ENCODE data around the gene CMAS.
A peak's percentile ranks its signal among the peaks of the same experiment; 100 is the strongest.
"Not testable (repeated sequence)": the region's sequence is repeated elsewhere in the genome, so short reads cannot be mapped to it uniquely, and the experiment has no call there.

CMAS gene

GRCh38 chr12:22048351-22049041, 2.5 kb downstream of the CMAS start:
- no peak for DNase-seq

DNA sequence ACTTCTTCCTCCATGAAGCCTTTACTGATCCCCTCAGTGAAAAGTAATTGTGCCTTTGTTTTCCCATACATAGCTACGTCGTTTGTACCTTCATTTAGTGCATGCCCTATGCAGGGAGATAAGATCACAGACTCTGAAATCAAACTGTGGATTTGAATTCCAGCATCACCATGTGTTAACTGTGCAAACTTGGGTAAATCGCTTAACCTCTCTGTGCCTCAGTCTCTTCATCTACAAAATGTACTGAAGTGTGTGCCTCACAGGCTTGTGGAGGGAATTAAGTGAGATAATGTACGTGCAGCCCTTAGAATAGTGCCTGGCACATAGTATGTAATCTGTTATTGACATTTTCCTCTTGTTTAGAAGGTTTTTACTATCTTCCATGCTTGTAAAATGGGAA, 4.1 kb downstream of the CMAS start:
- no peak for DNase-seq

GRCh38 chr12:22051114-22051698, 5.2 kb downstream of the CMAS start:
- DNase-seq: no peak

DNA sequence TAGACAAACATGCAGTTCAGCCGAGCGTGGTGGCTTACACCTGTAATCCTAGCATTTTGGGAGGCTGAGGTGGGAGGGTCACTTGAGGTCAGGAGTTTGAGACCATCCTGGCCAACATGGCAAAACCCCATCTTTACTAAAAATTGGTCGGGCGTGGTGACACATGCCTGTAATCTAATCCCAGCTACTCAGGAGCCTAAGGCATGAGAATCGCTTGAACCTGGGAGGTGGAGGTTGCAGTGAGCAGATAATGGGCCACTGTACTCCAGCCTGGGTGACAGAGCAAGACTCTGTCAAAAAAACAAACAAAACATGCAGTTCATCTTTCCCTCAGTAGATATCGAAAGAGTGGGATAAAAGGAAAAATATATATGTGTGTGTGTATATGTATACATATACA, 7.0 kb downstream of the CMAS start:
- DNase-seq: not testable (repeated sequence)

DNA sequence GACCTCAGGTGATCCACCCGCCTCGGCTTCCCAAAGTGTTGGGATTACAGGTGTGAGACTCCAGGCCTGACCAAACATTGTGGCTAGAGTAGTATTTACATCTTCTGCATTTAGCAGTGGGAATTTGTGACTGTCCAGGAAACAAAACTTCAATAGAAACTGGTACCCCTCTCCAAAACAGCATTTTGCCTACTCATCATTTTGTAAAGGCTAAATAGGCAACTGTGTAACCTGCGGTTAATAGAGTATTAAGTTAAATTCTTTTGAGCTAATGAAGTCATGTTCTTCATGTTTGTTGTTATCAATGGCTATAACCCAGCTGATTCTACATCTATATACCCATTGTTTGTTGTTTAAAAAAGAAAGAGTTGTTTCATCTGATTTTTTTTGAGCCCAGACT, 8.1 kb downstream of the CMAS start:
- no peak for DNase-seq

GRCh38 chr12:22056607-22057006, 10.6 kb downstream of the CMAS start:
- no peak for DNase-seq

DNA sequence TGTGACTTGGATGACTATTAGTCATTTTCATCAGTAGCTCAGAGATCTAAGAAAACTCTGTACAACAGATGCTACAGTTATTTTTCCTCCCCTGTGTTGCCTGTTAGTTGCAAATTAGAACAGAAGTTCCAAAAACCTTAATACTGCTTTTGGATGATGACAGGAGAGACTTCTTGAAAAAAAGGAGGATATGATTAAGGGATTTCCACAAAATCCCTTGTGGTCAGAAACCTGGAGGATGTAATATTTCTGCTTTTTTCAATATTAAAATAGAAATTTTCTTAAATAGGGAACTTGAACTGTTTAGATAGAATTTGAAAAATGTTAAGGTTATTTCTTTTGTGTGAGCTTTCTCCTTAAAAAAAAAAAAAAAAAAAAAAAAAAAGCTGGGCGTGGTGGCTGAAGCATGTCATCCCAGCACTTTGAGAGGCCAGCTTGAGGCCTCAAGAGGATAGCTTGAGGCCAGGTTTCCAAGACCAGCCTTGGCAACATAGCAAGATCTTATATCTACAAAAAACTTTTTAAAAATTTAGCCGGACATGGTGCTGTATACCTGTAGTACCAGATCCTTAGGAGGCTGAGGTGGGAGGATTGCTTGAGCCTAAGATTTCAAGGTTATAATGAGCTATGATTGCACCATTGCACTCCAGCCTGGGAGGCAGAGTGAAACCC, 14.1 kb downstream of the CMAS start:
- no peak for DNase-seq

- no peak for DNase-seq
Observed at GRCh38 chr12:22064968-22065367, 18.9 kb downstream of the CMAS start.

GRCh38 chr12:22066310-22066709, 20.3 kb downstream of the CMAS start:
- no peak for DNase-seq

- no peak for DNase-seq
Observed at GRCh38 chr12:22069851-22070250, 23.8 kb downstream of the CMAS start.

- no peak for DNase-seq
Observed at GRCh38 chr12:22082190-22082701, 36.2 kb downstream of the CMAS start.

- no peak for DNase-seq
Observed at GRCh38 chr12:22083167-22083566, 37.1 kb downstream of the CMAS start.

DNA sequence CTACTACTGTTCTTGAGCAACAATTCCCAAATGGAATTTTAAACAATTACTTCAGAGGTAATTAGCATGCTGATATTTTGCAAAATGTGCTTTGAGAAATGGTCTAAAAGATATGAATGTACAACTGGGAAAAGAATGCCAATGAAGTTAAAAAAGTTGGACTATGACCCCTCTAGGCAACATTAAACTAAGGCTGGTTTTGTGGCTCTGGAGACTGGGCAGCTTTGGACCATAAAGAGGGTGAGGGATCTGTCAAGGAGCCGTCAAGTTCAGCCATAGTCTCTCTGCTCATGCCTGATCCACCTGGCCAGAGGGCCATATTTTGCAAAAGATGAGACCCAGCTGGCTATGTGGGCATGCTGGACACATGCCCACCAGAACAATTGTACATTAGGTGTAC, 38.8 kb downstream of the CMAS start:
- no peak for DNase-seq

- no peak for DNase-seq
Observed at GRCh38 chr12:22088886-22089285, 42.9 kb downstream of the CMAS start.

DNA sequence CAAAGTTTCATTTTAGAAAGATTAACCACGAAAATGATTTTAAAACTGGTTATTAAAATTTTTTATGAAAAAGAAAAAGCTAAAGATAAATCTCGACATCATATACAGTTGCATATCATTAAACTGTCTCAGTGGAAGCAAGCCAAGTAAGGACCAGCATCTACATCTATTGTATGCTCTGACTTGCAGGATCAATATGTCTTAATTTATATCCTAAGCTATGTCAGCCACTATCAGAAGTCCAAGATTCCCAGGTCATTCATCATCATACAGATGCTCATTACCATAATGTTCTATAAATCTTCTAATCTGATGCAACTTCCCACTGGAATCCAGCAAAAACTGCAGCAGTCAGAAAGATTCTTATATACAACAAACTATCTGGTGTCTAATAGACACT, 43.5 kb downstream of the CMAS start:
- no peak for DNase-seq

DNA sequence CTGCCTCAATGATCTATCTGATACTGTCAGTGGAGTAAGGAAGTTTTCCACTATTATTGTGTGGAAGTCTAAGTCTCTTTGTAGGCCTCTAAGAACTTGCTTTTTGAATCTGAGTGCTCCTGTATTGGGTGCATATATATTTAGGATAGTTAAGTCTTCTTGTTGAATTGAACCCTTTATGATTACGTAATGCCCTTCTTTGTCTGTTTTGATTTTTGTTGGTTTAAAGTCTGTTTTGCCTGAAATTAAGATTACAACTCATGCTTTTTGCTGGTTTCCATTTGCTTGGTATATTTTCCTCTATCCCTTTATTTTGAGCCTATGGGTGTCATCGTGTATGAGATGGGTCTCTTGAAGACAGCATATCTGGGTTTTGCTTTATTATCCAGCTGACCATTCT, 53.0 kb downstream of the CMAS start:
- not testable (repeated sequence) for DNase-seq

DNA sequence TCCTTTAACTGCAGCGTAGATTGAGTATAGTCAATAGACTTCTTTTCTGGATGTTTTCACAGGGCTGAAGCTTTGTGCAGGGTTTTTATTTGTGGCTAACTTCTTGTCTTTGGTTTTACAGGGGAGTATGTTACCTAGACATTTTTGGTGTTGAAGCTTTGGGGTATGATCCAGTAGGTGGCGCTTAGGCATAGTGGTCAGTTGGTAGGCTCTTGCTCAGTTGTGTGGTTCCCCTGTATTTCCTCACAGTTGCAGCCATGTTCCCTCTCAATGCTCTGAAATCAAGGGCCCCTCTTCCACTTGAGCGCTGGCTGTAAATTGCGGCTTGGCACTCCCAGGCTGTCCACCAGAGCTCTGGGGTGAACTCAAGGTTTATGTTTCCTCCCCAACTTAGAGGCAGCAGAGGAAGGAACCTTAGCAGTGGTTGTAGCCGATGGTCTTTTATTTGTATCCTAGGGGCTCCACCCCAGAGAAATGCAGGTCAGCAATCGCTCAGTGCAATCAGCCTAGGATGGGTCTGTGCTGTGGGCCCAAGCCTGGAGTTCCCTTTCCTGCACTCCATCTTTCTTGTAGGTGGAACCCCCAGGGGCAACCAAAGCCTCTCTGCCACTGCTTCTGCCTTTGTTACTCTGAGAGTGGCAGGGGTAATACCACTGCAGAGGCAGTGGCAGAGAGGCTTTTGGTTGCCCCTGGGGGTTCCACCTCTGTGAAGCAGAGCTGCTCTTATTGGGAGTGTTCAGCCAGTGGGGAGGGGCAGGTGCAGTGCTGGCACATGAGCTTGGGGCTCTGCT, 55.1 kb downstream of the CMAS start:
- DNase-seq: peak; percentile 55

DNA sequence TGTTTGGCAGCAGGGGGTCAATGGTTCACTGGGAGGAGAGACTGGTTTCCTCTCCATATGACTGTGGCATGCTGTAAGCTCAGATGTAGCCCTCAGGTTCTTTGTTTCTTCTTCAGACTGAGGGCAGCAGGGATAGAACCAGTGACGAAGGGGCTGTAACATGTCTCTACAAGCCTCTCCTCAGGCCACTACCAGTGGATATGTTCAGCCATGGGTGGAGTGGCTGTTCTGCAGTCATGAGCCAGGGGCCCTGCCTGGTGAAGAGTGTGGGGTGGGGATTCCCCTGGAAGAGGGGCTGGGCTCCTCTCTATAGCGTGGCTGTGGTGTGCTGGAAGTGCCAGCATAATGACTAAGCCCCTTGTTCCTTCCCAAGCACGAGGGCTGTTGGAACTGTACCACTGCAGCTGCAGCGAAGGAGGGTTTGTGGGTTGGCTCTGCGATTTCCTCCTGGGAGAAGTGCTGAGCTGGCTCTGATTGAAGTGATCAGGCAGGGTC, 55.8 kb downstream of the CMAS start:
- peak; percentile 32 for DNase-seq

- DNase-seq: no peak
Observed at GRCh38 chr12:22103418-22103817, 57.4 kb downstream of the CMAS start.

DNA sequence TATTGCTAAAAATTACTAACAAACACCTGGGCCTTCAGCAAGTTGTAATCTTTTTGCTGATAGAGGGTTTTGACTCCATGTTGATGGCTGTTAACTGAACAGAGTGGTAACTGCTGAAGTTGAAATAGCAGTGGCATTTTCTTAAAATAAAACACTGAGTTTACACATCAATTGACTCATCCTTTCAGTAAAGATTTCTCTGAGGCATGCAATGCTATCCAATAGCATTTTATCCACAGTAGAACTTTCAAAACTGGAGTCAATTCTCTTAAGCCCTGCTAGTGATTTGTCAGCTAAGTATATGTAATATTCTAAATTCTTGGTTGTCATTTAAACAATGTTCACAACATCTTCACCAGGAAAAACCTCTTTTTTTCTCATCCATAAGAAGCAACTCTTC, 59.5 kb downstream of the CMAS start:
- DNase-seq: no peak

- no peak for DNase-seq
Observed at GRCh38 chr12:22110176-22110575, 64.2 kb downstream of the CMAS start.

Data from activated CD4-positive, alpha-beta T cell treated with anti-CD3 and anti-CD28 coated beads for 48 hours (primary cell).